ENCODE data around the gene SRPRA. TPM values are rescaled to one million over a fixed set of nuclear protein-coding genes. Genes with fewer than 3 reads are reported as not detected.
"Not testable (repeated sequence)": the region's sequence is repeated elsewhere in the genome, so short reads cannot be mapped to it uniquely, and the experiment has no call there.

SRPRA gene
- polyA plus RNA-seq, 1 donor (not counting 4 experiments of a cell fraction or from before 2014, with no cell fraction given) = 56.0 TPM

DNA sequence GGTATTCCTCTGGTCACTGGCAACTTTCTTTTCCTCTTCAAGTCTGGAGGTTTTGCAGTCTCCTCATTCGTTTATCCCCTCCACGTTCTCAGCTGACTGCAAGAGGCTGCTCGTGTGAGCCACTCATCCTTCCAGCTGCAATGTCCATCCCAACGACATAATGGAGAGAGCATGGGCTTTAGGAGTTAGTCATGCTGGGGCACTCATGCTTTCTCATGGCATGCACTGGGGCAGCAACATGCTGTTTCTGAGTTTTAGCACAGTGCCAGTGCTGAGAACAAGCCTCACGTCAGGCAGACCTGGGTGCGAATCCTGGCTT, 42.3 kb upstream of the SRPRA start:
- Histone ChIP-seq H2AFZ (ENCODE audit: control insufficient read depth, low read length) (no peak overlapping the region), H3K9me1 (ENCODE audit: control insufficient read depth, extremely low read depth, insufficient read depth, low read length) (no peaks in the 10 kb centered on the region), H3K9ac (ENCODE audit: control insufficient read depth, extremely low read depth, insufficient read depth, low read length) (no peak overlapping the region), H3K4me1 (ENCODE audit: control insufficient read depth, extremely low read depth, insufficient read depth, low read length) (peaks cover 26% of the 10 kb centered on the region), H4K20me1 (ENCODE audit: control insufficient read depth, extremely low read depth, insufficient read depth, low read length) (no peaks in the 10 kb centered on the region), H3K4me2 (ENCODE audit: control insufficient read depth, extremely low read depth, insufficient read depth, low read depth, low read length) (no peak overlapping the region), H3K27ac (ENCODE audit: control insufficient read depth, insufficient read depth, low read length) (no peak overlapping the region), H3K9me3 (ENCODE audit: control insufficient read depth, low read depth, low read length) (no peaks in the 10 kb centered on the region), H3K4me3 (ENCODE audit: control insufficient read depth in 2 of 3, extremely low read depth in 1 of 3, insufficient read depth in 2 of 3, low read depth in 1 of 3, low read length in 3 of 3) (no peak overlapping the region), H3K79me2 (ENCODE audit: control insufficient read depth, insufficient read depth, low read length) (peaks cover 4% of the 10 kb centered on the region), H3K27me3 (ENCODE audit: control insufficient read depth, extremely low read depth, insufficient read depth, low read length) (no peaks in the 10 kb centered on the region), H3K36me3 (ENCODE audit: control insufficient read depth in 2 of 2, extremely low read depth in 1 of 2, insufficient read depth in 2 of 2, low read length in 2 of 2) (no peaks in the 10 kb centered on the region)
- FAIRE-seq (no peak), DNase-seq (ENCODE audit: low read depth, low spot score) (no peak)
- no peak for TF ChIP-seq EZH2 (IDR thresholded peaks at IDR 0.05; ENCODE audit: low read length)
- TF ChIP-seq, protein P1, sequence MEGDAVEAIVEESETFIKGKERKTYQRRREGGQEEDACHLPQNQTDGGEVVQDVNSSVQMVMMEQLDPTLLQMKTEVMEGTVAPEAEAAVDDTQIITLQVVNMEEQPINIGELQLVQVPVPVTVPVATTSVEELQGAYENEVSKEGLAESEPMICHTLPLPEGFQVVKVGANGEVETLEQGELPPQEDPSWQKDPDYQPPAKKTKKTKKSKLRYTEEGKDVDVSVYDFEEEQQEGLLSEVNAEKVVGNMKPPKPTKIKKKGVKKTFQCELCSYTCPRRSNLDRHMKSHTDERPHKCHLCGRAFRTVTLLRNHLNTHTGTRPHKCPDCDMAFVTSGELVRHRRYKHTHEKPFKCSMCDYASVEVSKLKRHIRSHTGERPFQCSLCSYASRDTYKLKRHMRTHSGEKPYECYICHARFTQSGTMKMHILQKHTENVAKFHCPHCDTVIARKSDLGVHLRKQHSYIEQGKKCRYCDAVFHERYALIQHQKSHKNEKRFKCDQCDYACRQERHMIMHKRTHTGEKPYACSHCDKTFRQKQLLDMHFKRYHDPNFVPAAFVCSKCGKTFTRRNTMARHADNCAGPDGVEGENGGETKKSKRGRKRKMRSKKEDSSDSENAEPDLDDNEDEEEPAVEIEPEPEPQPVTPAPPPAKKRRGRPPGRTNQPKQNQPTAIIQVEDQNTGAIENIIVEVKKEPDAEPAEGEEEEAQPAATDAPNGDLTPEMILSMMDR (optimal IDR thresholded peaks at IDR 0.05 in 1 of 3, IDR thresholded peaks at IDR 0.05 in 1 of 3, conservative IDR thresholded peaks at IDR 0.05 in 1 of 3; ENCODE audit: extremely low read depth in 1 of 3, insufficient read depth in 2 of 3, low read length in 3 of 3) = no peak
- dilution Hi-C loops (cut with MboI; ENCODE audit: extremely low pct_ligation_motif_present, low sequenced_read_pairs) = no loop called here

DNA sequence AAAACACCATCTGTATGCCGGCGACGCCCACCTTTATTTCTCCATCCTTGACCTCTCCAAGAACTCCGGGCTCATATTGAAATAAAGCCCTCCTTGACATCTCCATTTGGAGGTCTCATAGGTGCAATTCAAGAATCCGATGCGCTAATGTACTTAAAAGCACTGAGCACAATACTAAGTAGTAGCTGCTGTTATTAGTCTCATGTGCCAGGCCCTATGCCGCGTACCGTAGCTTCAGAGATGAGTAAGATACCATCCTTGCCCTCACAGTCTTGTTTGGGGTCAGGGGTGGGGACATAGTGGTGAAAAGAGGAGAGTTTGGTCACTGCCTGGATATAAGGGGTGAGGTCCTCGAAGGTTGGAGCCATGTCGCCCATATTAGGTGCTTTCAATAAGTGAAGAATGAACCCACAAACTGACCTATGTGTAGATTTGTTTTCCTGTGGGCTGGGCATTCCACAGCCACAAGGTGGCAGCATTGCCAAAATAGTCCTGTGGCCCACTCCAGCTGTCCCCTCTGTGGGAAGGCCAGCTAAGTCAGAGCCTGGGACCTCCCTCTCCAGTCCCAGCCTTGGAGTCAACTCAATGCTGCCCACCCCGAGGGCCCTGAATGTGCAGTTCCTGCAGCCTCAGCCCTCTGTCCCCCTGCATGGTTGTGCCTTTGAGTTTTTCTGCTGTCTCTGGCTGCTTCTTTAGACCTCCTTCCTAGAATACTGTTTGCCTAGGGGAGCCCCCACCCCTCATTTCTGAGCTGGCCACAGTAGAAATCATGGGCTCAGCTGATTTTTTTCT, 41.7 kb upstream of the SRPRA start:
- Histone ChIP-seq H3K9ac (ENCODE audit: control insufficient read depth, extremely low read depth, insufficient read depth, low read length) (no peak overlapping the region), H2AFZ (ENCODE audit: control insufficient read depth, low read length) (no peak overlapping the region), H3K9me3 (ENCODE audit: control insufficient read depth, low read depth, low read length) (no peaks in the 10 kb centered on the region), H3K4me3 (ENCODE audit: control insufficient read depth in 2 of 3, extremely low read depth in 1 of 3, insufficient read depth in 2 of 3, low read depth in 1 of 3, low read length in 3 of 3) (no peak overlapping the region), H3K36me3 (ENCODE audit: control insufficient read depth in 2 of 2, extremely low read depth in 1 of 2, insufficient read depth in 2 of 2, low read length in 2 of 2) (no peaks in the 10 kb centered on the region), H4K20me1 (ENCODE audit: control insufficient read depth, extremely low read depth, insufficient read depth, low read length) (no peaks in the 10 kb centered on the region), H3K9me1 (ENCODE audit: control insufficient read depth, extremely low read depth, insufficient read depth, low read length) (no peaks in the 10 kb centered on the region), H3K79me2 (ENCODE audit: control insufficient read depth, insufficient read depth, low read length) (peaks cover 4% of the 10 kb centered on the region), H3K4me1 (ENCODE audit: control insufficient read depth, extremely low read depth, insufficient read depth, low read length) (peaks cover 26% of the 10 kb centered on the region), H3K27ac (ENCODE audit: control insufficient read depth, insufficient read depth, low read length) (no peak overlapping the region), H3K4me2 (ENCODE audit: control insufficient read depth, extremely low read depth, insufficient read depth, low read depth, low read length) (no peak overlapping the region), H3K27me3 (ENCODE audit: control insufficient read depth, extremely low read depth, insufficient read depth, low read length) (no peaks in the 10 kb centered on the region)
- no peak for TF ChIP-seq EZH2 (IDR thresholded peaks at IDR 0.05; ENCODE audit: low read length)
- TF ChIP-seq, protein P1 (optimal IDR thresholded peaks at IDR 0.05 in 1 of 3, IDR thresholded peaks at IDR 0.05 in 1 of 3, conservative IDR thresholded peaks at IDR 0.05 in 1 of 3; ENCODE audit: extremely low read depth in 1 of 3, insufficient read depth in 2 of 3, low read length in 3 of 3) = peak; percentile 86 to 96 (median 91)
- dilution Hi-C loops (cut with MboI; ENCODE audit: extremely low pct_ligation_motif_present, low sequenced_read_pairs) = no loop called here
- FAIRE-seq (no peak), DNase-seq (ENCODE audit: low read depth, low spot score) (no peak)

DNA sequence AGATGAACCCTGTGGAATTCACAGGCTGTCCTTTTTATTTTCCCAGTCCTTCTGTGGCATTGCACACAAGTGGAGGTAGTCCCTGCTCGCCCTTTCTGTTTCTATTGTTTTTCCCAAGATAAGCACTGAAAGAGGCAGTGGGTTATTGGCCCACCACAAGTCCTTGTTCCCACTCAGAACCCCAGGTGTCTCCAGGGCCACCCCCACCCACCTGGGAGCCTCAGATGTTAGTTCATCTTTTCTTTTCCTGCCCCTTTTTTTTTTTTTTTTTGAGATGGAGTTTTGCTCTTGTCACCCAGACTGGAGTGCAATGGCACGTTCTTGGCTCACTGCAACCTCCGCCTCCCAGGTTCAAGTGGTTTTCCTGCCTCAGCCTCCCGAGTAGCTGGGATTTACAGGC, 40.1 kb upstream of the SRPRA start:
- H3K27ac ChIP-seq (ENCODE audit: control insufficient read depth, insufficient read depth, low read length) = peak overlapping the region; percentile 42
- dilution Hi-C loops (cut with MboI; ENCODE audit: extremely low pct_ligation_motif_present, low sequenced_read_pairs); H3K79me2 ChIP-seq (ENCODE audit: control insufficient read depth, insufficient read depth, low read length); H3K9me3 ChIP-seq (ENCODE audit: control insufficient read depth, low read depth, low read length); H3K36me3 ChIP-seq (ENCODE audit: control insufficient read depth in 2 of 2, extremely low read depth in 1 of 2, insufficient read depth in 2 of 2, low read length in 2 of 2); H3K9me1 ChIP-seq (ENCODE audit: control insufficient read depth, extremely low read depth, insufficient read depth, low read length); H3K27me3 ChIP-seq (ENCODE audit: control insufficient read depth, extremely low read depth, insufficient read depth, low read length); FAIRE-seq; H3K4me3 ChIP-seq (ENCODE audit: control insufficient read depth in 2 of 3, extremely low read depth in 1 of 3, insufficient read depth in 2 of 3, low read depth in 1 of 3, low read length in 3 of 3); H2AFZ ChIP-seq (ENCODE audit: control insufficient read depth, low read length); DNase-seq (ENCODE audit: low read depth, low spot score); H4K20me1 ChIP-seq (ENCODE audit: control insufficient read depth, extremely low read depth, insufficient read depth, low read length); H3K9ac ChIP-seq (ENCODE audit: control insufficient read depth, extremely low read depth, insufficient read depth, low read length); H3K4me2 ChIP-seq (ENCODE audit: control insufficient read depth, extremely low read depth, insufficient read depth, low read depth, low read length): not testable (repeated sequence)
- peaks cover 32% of the 10 kb centered on the region for H3K4me1 ChIP-seq (ENCODE audit: control insufficient read depth, extremely low read depth, insufficient read depth, low read length)

All from keratinocyte (primary cell).